GM23338 (cell line): Measurements from ENCODE around the gene CRKL. TPM values are rescaled to one million over a fixed set of nuclear protein-coding genes. Genes with fewer than 3 reads are reported as not detected.

Experiments used
- ATAC-seq: fragments of 200-7000 bp; cut with Tn5 transposase; 3 replicates; pipeline ENCODE4 v1.9.1; 2020
- DNase-seq: peaks from one replicate; pipeline ENCODE4 v3.0.0-alpha.2; 2015; ENCODE audit warnings: low spot score
- H2AFZ ChIP-seq: fragments of 200-600 bp; sonication (generic); 2 replicates; pipeline ENCODE4 v1.8.0; 2016; ENCODE audit warnings: antibody characterized with exemption, mild to moderate bottlenecking, moderate library complexity
- H3F3A ChIP-seq: fragments of 200-600 bp; sonication (generic); replicated peaks from 2 replicates; pipeline ENCODE4 v1.8.0; 2017; ENCODE audit warnings: antibody characterized with exemption, mixed run types, low read depth
- H3K27ac ChIP-seq: fragments of 200-600 bp; sonication (generic); 2 replicates; pipeline ENCODE4 v1.6.1; 2016; ENCODE audit warnings: low read depth
- H3K27me3 ChIP-seq: fragments of 200-600 bp; sonication (generic); 2 replicates; pipeline ENCODE4 v1.8.0; 2016; ENCODE audit warnings: mild to moderate bottlenecking, mixed run types, moderate library complexity; ENCODE audit not compliant: insufficient read depth
- H3K36me3 ChIP-seq: fragments of 200-600 bp; sonication (generic); 2 replicates; pipeline ENCODE4 v1.8.0; 2016; ENCODE audit warnings: mild to moderate bottlenecking; ENCODE audit not compliant: insufficient read depth
- H3K4me1 ChIP-seq: fragments of 200-600 bp; sonication (generic); 2 replicates; pipeline ENCODE4 v1.8.0; 2016; ENCODE audit warnings: mild to moderate bottlenecking, moderate library complexity; ENCODE audit not compliant: insufficient read depth
- H3K4me2 ChIP-seq: fragments of 200-600 bp; sonication (generic); 2 replicates; pipeline ENCODE4 v1.7.1; 2017; ENCODE audit warnings: mixed run types
- H3K4me3 ChIP-seq: fragments of 200-600 bp; sonication (generic); 2 replicates; pipeline ENCODE4 v1.6.1; 2016; ENCODE audit warnings: mixed run types
- H3K79me2 ChIP-seq: fragments of 200-600 bp; sonication (generic); replicated peaks from 2 replicates; pipeline ENCODE4 v1.8.0; 2017; ENCODE audit warnings: mild to moderate bottlenecking; ENCODE audit not compliant: insufficient read depth
- H3K9me2 ChIP-seq: fragments of 200-600 bp; sonication (generic); 2 replicates; pipeline ENCODE4 v1.8.0; 2017; ENCODE audit not compliant: insufficient read depth
- H4K20me1 ChIP-seq: fragments of 200-600 bp; sonication (generic); replicated peaks from 2 replicates; pipeline ENCODE4 v1.8.0; 2017; ENCODE audit warnings: mild to moderate bottlenecking; ENCODE audit not compliant: insufficient read depth
- H3K27ac Mint-ChIP-seq: 2 replicates; pipeline ENCODE4 v1.8.0; 2020; ENCODE audit warnings: inconsistent platforms, mild to moderate bottlenecking, moderate library complexity, mixed read lengths
- H3K27me3 Mint-ChIP-seq: 3 replicates; pipeline ENCODE4 v1.8.0; 2022; ENCODE audit warnings: low read depth, mild to moderate bottlenecking, moderate library complexity, mixed read lengths, inconsistent platforms; ENCODE audit not compliant: insufficient read depth, poor library complexity
- H3K36me3 Mint-ChIP-seq: 3 replicates; pipeline ENCODE4 v1.8.0; 2021; ENCODE audit warnings: low read depth, mild to moderate bottlenecking, inconsistent platforms, moderate library complexity, mixed read lengths
- H3K4me1 Mint-ChIP-seq: 3 replicates; pipeline ENCODE4 v1.8.0; 2020; ENCODE audit warnings: mild to moderate bottlenecking, inconsistent platforms, mixed read lengths
- H3K4me3 Mint-ChIP-seq: 3 replicates; pipeline ENCODE4 v1.8.0; 2021; ENCODE audit warnings: moderate library complexity, mild to moderate bottlenecking, inconsistent platforms, mixed read lengths
- H3K9me3 Mint-ChIP-seq: 3 replicates; pipeline ENCODE4 v1.8.0; 2020; ENCODE audit warnings: moderate library complexity, mild to moderate bottlenecking, inconsistent platforms, mixed read lengths
- CREB1 ChIP-seq: fragments of 250-450 bp; sonication (Bioruptor Pico); IDR thresholded peaks from 2 replicates; pipeline ENCODE4 v1.5.0; 2020; ENCODE audit warnings: low read depth, mild to moderate bottlenecking, moderate library complexity
- CTCF ChIP-seq, 2 experiments: fragments of 200-600 bp in 1 of 2; sonication (generic) in 1 of 2; conservative IDR thresholded peaks; 2 replicates each; pipeline versions ENCODE4 v1.5.1 to v1.6.1; 2016 to 2017; ENCODE audit warnings: antibody characterized with exemption in 2 of 2, low read depth in 2 of 2, mild to moderate bottlenecking in 2 of 2, moderate library complexity in 1 of 2
- EZH2 ChIP-seq: fragments of 200-600 bp; sonication (generic); IDR thresholded peaks from one replicate; pipeline ENCODE4 v1.8.0; 2017; ENCODE audit warnings: antibody characterized with exemption, mild to moderate bottlenecking, low read depth; ENCODE audit not compliant: unreplicated experiment
- EZH2phosphoT487 ChIP-seq: fragments of 200-600 bp; sonication (generic); IDR thresholded peaks from one replicate; pipeline ENCODE4 v1.8.1; 2018; ENCODE audit warnings: antibody characterized with exemption; ENCODE audit not compliant: unreplicated experiment
- JUNB ChIP-seq: IDR thresholded peaks from one replicate; pipeline ENCODE4 v1.6.1; 2016; ENCODE audit warnings: antibody characterized with exemption; ENCODE audit not compliant: unreplicated experiment
- NANOG ChIP-seq: IDR thresholded peaks from 2 replicates; pipeline ENCODE4 v1.6.1; 2016; ENCODE audit warnings: antibody characterized with exemption, borderline replicate concordance
- POLR2AphosphoS5 ChIP-seq: IDR thresholded peaks from 2 replicates; pipeline ENCODE4 v1.6.1; 2016; ENCODE audit warnings: antibody characterized with exemption, low read depth
- STAT1 ChIP-seq: IDR thresholded peaks from one replicate; pipeline ENCODE4 v1.6.1; 2016; ENCODE audit warnings: antibody characterized with exemption; ENCODE audit not compliant: unreplicated experiment
- ZNF114 ChIP-seq: fragments of 250-450 bp; sonication (Bioruptor Pico); IDR thresholded peaks from 2 replicates; pipeline ENCODE4 v1.5.0; 2020; ENCODE audit warnings: mild to moderate bottlenecking, moderate library complexity
- ZNF331 ChIP-seq: fragments of 250-450 bp; sonication (Bioruptor Pico); IDR thresholded peaks from 2 replicates; pipeline ENCODE4 v1.5.0; 2020; ENCODE audit warnings: low read depth, mild to moderate bottlenecking, moderate library complexity
- ZNF462 ChIP-seq: fragments of 250-450 bp; sonication (Bioruptor Pico); IDR thresholded peaks from 2 replicates; pipeline ENCODE4 v1.5.0; 2020; ENCODE audit warnings: mild to moderate bottlenecking, moderate library complexity
- polyA plus RNA-seq: library from polyadenylated mRNA; unstranded; fragments of >200 nt; fragmentation: Nextera tagmentation; extraction: Ambion mirVana; gene quantifications from 2 replicates; pipeline ENCODE4 v1.2.1, GENCODE V29; 2016
- total RNA-seq: library from RNA; depleted of rRNA; stranded (reverse); fragments of >200 nt; shearing (Covaris generic); gene quantifications from 2 replicates; pipeline ENCODE4 v1.2.3, GENCODE V29; 2014
- TF ChIP-seq, protein P1 (sequence below): IDR thresholded peaks from one replicate; pipeline ENCODE4 v1.6.1; 2018; ENCODE audit warnings: antibody characterized with exemption; ENCODE audit not compliant: unreplicated experiment
- TF ChIP-seq, protein P2 (sequence below): IDR thresholded peaks from 2 replicates; pipeline ENCODE4 v1.6.1; 2016; ENCODE audit warnings: antibody characterized with exemption

CRKL gene
- total and polyA plus RNA-seq, 2 experiments from 2014 or later, result 39.5 to 104 TPM

- Histone ChIP-seq H3F3A (peaks cover 1% of the 10 kb centered on the region; the same call in 1 of the 2 replicates), H4K20me1 (peaks cover 91% of the 10 kb centered on the region), H3K79me2 (peaks cover 100% of the 10 kb centered on the region), H3K9me2 (no peaks in the 10 kb centered on the region), H3K4me2 (no peak overlapping the region), H2AFZ (no peak overlapping the region), H3K4me1 (peaks cover 16% of the 10 kb centered on the region), H3K27ac (no peak overlapping the region), H3K27me3 (no peaks in the 10 kb centered on the region), H3K4me3 (no peak overlapping the region), H3K36me3 (peaks cover 17% of the 10 kb centered on the region)
- TF ChIP-seq, protein P1, sequence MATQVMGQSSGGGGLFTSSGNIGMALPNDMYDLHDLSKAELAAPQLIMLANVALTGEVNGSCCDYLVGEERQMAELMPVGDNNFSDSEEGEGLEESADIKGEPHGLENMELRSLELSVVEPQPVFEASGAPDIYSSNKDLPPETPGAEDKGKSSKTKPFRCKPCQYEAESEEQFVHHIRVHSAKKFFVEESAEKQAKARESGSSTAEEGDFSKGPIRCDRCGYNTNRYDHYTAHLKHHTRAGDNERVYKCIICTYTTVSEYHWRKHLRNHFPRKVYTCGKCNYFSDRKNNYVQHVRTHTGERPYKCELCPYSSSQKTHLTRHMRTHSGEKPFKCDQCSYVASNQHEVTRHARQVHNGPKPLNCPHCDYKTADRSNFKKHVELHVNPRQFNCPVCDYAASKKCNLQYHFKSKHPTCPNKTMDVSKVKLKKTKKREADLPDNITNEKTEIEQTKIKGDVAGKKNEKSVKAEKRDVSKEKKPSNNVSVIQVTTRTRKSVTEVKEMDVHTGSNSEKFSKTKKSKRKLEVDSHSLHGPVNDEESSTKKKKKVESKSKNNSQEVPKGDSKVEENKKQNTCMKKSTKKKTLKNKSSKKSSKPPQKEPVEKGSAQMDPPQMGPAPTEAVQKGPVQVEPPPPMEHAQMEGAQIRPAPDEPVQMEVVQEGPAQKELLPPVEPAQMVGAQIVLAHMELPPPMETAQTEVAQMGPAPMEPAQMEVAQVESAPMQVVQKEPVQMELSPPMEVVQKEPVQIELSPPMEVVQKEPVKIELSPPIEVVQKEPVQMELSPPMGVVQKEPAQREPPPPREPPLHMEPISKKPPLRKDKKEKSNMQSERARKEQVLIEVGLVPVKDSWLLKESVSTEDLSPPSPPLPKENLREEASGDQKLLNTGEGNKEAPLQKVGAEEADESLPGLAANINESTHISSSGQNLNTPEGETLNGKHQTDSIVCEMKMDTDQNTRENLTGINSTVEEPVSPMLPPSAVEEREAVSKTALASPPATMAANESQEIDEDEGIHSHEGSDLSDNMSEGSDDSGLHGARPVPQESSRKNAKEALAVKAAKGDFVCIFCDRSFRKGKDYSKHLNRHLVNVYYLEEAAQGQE, result no peak
- no peak for TF ChIP-seq EZH2
- TF ChIP-seq EZH2phosphoT487, result no peak
- no peak for TF ChIP-seq CREB1
- TF ChIP-seq, protein P2, sequence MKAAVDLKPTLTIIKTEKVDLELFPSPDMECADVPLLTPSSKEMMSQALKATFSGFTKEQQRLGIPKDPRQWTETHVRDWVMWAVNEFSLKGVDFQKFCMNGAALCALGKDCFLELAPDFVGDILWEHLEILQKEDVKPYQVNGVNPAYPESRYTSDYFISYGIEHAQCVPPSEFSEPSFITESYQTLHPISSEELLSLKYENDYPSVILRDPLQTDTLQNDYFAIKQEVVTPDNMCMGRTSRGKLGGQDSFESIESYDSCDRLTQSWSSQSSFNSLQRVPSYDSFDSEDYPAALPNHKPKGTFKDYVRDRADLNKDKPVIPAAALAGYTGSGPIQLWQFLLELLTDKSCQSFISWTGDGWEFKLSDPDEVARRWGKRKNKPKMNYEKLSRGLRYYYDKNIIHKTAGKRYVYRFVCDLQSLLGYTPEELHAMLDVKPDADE, result no peak
- TF ChIP-seq ZNF114, result no peak
- no peak for TF ChIP-seq CTCF (conservative IDR thresholded peaks at IDR 0.05; ENCODE audit: low read depth in 2 of 2)
- TF ChIP-seq STAT1, result no peak
- TF ChIP-seq JUNB, result no peak
- no peak for TF ChIP-seq ZNF331 (CRISPR knock-in tag)
- TF ChIP-seq ZNF462 (CRISPR knock-in tag), result no peak
- no peak for TF ChIP-seq NANOG
- no peak for TF ChIP-seq POLR2AphosphoS5
- no peaks in the 10 kb centered on the region for H3K9me3 Mint-ChIP-seq
- ATAC-seq, result no peak
- H3K4me1 Mint-ChIP-seq, result peaks cover 15% of the 10 kb centered on the region; the same call in 2 of the 3 replicates
- peaks cover 25% of the 10 kb centered on the region for H3K36me3 Mint-ChIP-seq
- DNase-seq, result no peak
- H3K27ac Mint-ChIP-seq, result no peak overlapping the region
- no peak overlapping the region for H3K4me3 Mint-ChIP-seq
- peaks cover 4% of the 10 kb centered on the region for H3K27me3 Mint-ChIP-seq
Observed at GRCh38 chr22:20946080-20946986, 29.1 kb downstream of the CRKL start.
